GM12878 (cell line): Measurements from ENCODE around the gene PHF3. TPM values are rescaled to one million over a fixed set of nuclear protein-coding genes. Genes with fewer than 3 reads are reported as not detected.
A peak's percentile ranks its signal among the peaks of the same experiment; 100 is the strongest.

Experiments
- ATAC-seq: fragments of 200-7000 bp; cut with Tn5 transposase; 3 replicates; pipeline ENCODE4 v1.9.1; 2020; ENCODE audit warnings: mild to moderate bottlenecking, moderate library complexity
- BruUV-seq: library from RNA; stranded (reverse); fragments of 400-500 nt; replicated peaks from 2 replicates; lab custom pipeline; 2021; lab: Mats Ljungman, UMichigan
- CTCF ChIA-PET: fragments of 300-600 bp; sonication (Branson Sonifier 250); formaldehyde crosslinking; extraction: SDS; loops from one replicate; lab custom pipeline; 2021; ENCODE audit warnings: inconsistent platforms; lab: Yijun Ruan, JAX
- POLR2A ChIA-PET: fragments of 350-600 bp; formaldehyde crosslinking; extraction: SDS; loops from one replicate; lab custom pipeline; 2021; ENCODE audit warnings: inconsistent platforms; lab: Charles Lee
- RAD21 ChIA-PET: fragments of 300-600 bp; sonication (Branson Sonifier 250); formaldehyde crosslinking; loops from one replicate; lab custom pipeline; 2023; ENCODE audit warnings: antibody characterized with exemption; ENCODE audit not compliant: unreplicated experiment; lab: Charles Lee
- SMC1A ChIA-PET: fragments of 300-600 bp; sonication (Branson Sonifier 250); formaldehyde crosslinking; loops from one replicate; lab custom pipeline; 2023; ENCODE audit not compliant: unreplicated experiment, uncharacterized antibody; lab: Charles Lee
- DNase-seq: peaks from one replicate; pipeline ENCODE4 v3.0.0-alpha.2; 2011; ENCODE audit warnings: low read depth, low spot score
- FAIRE-seq: peaks from 3 replicates; lab custom pipeline; 2011; peaks lifted over from hg19 to GRCh38; lab: Jason Lieb, UNC
- H2AFZ ChIP-seq: 2 replicates; pipeline ENCODE4 v1.6.0; 2011; ENCODE audit warnings: low read depth, low read length, control low read depth; ENCODE audit not compliant: control insufficient read depth
- H3K27ac ChIP-seq: 2 replicates; pipeline ENCODE4 v1.5.1; 2011; ENCODE audit warnings: control low read depth; ENCODE audit not compliant: control insufficient read depth, insufficient read depth
- H3K27me3 ChIP-seq, 2 experiments: replicated peaks in 1 of 2; 2 replicates each; pipeline versions ENCODE4 v1.6.0 to v1.6.1; 2011; ENCODE audit warnings: low read length in 1 of 2; ENCODE audit not compliant: control insufficient read depth in 2 of 2, insufficient read depth in 2 of 2
- H3K36me3 ChIP-seq, 2 experiments: 2 replicates each; pipeline ENCODE4 v1.5.1; 2011; ENCODE audit warnings: low read length in 1 of 2; ENCODE audit not compliant: control insufficient read depth in 2 of 2, insufficient read depth in 2 of 2
- H3K4me1 ChIP-seq: 2 replicates; pipeline ENCODE4 v1.6.1; 2011; ENCODE audit warnings: mild to moderate bottlenecking, low read length, moderate library complexity, mixed read lengths; ENCODE audit not compliant: control insufficient read depth, insufficient read depth
- H3K4me2 ChIP-seq: 2 replicates; pipeline ENCODE4 v1.6.0; 2011; ENCODE audit warnings: control low read depth; ENCODE audit not compliant: control insufficient read depth, insufficient read depth
- H3K4me3 ChIP-seq: fragments of 200-600 bp; sonication (generic); 2 replicates; pipeline ENCODE4 v1.5.1; 2016
- H3K79me2 ChIP-seq: 2 replicates; pipeline ENCODE4 v1.6.0; 2011; ENCODE audit warnings: low read length; ENCODE audit not compliant: control insufficient read depth, insufficient read depth
- H3K9ac ChIP-seq: 2 replicates; pipeline ENCODE4 v1.8.0; 2011; ENCODE audit warnings: low read length, control low read depth, mixed read lengths; ENCODE audit not compliant: control insufficient read depth, insufficient read depth
- H3K9me3 ChIP-seq: replicated peaks from 3 replicates; pipeline ENCODE4 v1.5.1; 2011; ENCODE audit warnings: mild to moderate bottlenecking, low read length; ENCODE audit not compliant: control insufficient read depth, insufficient read depth
- H4K20me1 ChIP-seq: 2 replicates; pipeline ENCODE4 v1.6.0; 2011; ENCODE audit not compliant: control insufficient read depth, insufficient read depth
- ATF2 ChIP-seq: IDR thresholded peaks from 2 replicates; pipeline ENCODE4 v1.6.1; 2012; ENCODE audit warnings: low read length, inconsistent platforms
- BCL11A ChIP-seq: IDR thresholded peaks from 2 replicates; pipeline ENCODE4 v1.6.1; 2011; ENCODE audit warnings: low read depth, low read length
- BMI1 ChIP-seq: fragments of 450-650 bp; IDR thresholded peaks from 2 replicates; pipeline ENCODE4 v1.6.1; 2016; ENCODE audit warnings: mild to moderate bottlenecking, moderate library complexity, borderline replicate concordance
- KDM1A ChIP-seq: fragments of 200-600 bp; sonication (generic); IDR thresholded peaks from 2 replicates; pipeline ENCODE4 v1.6.1; 2016; ENCODE audit warnings: borderline replicate concordance
- REST ChIP-seq: IDR thresholded peaks from 2 replicates; pipeline ENCODE4 v1.6.1; 2012; ENCODE audit warnings: mild to moderate bottlenecking, low read depth, low read length
- SMARCA5 ChIP-seq: fragments of 450-650 bp; IDR thresholded peaks from 2 replicates; pipeline ENCODE4 v1.6.1; 2017; ENCODE audit warnings: mild to moderate bottlenecking
- USF2 ChIP-seq: IDR thresholded peaks from 2 replicates; pipeline ENCODE4 v1.6.1; 2011; ENCODE audit warnings: low read depth, low read length, improper control_type of control experiment, borderline replicate concordance
- WGBS: methylation state at CpG from one replicate; pipeline ENCODE4 v1.1.6; 2016; ENCODE audit warnings: low lambda C conversion rate; ENCODE audit not compliant: insufficient replicate concordance, insufficient coverage; ENCODE audit errors: missing lambda C conversion rate; 5-methylcytosine and 5-hydroxymethylcytosine counted together
- in situ Hi-C: fragments of 300-500 bp; cut with MboI; formaldehyde crosslinking; loops from 9 replicates; pipeline ENCODE4 v1.14.3; 2018; ENCODE audit warnings: mixed read lengths
- intact Hi-C: fragments of 100-400 bp; cut with micrococcal nuclease; formaldehyde crosslinking; loops from one replicate; pipeline ENCODE4 v1.14.2; 2022; ENCODE audit not compliant: unreplicated experiment
- polyA plus RNA-seq, 11 experiments: library from polyadenylated mRNA; depleted of rRNA in 4 of 11; unstranded in 6 of 11; stranded (reverse) in 5 of 11; fragments of >200 nt; fragmentation: Nextera tagmentation in 4 of 11; fragmentation: Illumina TruSeq in 1 of 11; extraction: Ambion mirVana in 4 of 11; extraction: Trizol in 1 of 11; gene quantifications; 1 replicate in 1 of 11; 2 replicates in 10 of 11; pipeline versions ENCODE4 v1.2.1 to v1.2.3, GENCODE V29; 2011 to 2016; ENCODE audit warnings: inconsistent platforms in 2 of 11, missing spikeins in 2 of 11, low read depth in 1 of 11
- total RNA-seq, 4 experiments: library from RNA; depleted of rRNA in 3 of 4; stranded (reverse); fragments of >200 nt in 3 of 4; fragmentation: Illumina TruSeq in 1 of 4; extraction: Trizol in 1 of 4; gene quantifications; 2 replicates each; pipeline versions ENCODE4 v1.2.1 to v1.2.3, GENCODE V29; 2013 to 2021

Gene PHF3
- total and polyA plus RNA-seq, 10 of the 15 experiments (the other 5 are each of a cell fraction or from before 2014, with no cell fraction given): 8.3 to 61.5 (median 26.6) TPM

GRCh38 chr6:63643862-63644261, 8.3 kb downstream of the PHF3 start:
- H3K36me3 ChIP-seq: peaks cover 0 to 4% of the 10 kb centered on the region in 2 experiments; a peak in 1 of 4 replicates
- H3K27me3 ChIP-seq: no peaks in the 10 kb centered on the region
- H3K79me2 ChIP-seq: peaks cover 96% of the 10 kb centered on the region
- in situ Hi-C loops (no loop called here), intact Hi-C loops (no loop called here)
- FAIRE-seq (no peak), ATAC-seq (peak; percentile 6; the same call in 1 of the 3 replicates), DNase-seq (no peak)
- peaks cover 3% of the 10 kb centered on the region; the same call in 1 of the 2 replicates for H4K20me1 ChIP-seq
- H3K9ac ChIP-seq: no peak overlapping the region
- H3K4me3 ChIP-seq: no peak overlapping the region
- peaks cover 4% of the 10 kb centered on the region; the same call in 1 of the 2 replicates for H3K4me1 ChIP-seq
- BruUV-seq: no TSS peak
- 0% methylated on average over 1 of the region's 1 CpG for WGBS
- CTCF ChIA-PET: interaction anchor here (0.8 to 1.0 kb wide), 3 partner anchors 13 to 45 kb away, joined by 3 to 4 read pairs (median 3); no protein-coding TSS in a partner anchor
- TF ChIP-seq BMI1: peak; percentile 93
- TF ChIP-seq BCL11A: no peak
- no peak overlapping the region for H3K27ac ChIP-seq
- RAD21 ChIA-PET: no interaction called here
- H3K9me3 ChIP-seq: no peaks in the 10 kb centered on the region
- no peak overlapping the region for H2AFZ ChIP-seq
- SMC1A ChIA-PET: interaction anchor here (1.0 to 2.1 kb wide), 5 partner anchors 8 to 67 kb away, joined by 3 to 6 read pairs (median 5); no protein-coding TSS in a partner anchor
- H3K4me2 ChIP-seq: peak overlapping the region; percentile 38
- POLR2A ChIA-PET: interaction anchor here (0.6 to 2.0 kb wide), 2 partner anchors 9 to 35 kb away, joined by 3 to 5 read pairs; no protein-coding TSS in a partner anchor

- H3K79me2 ChIP-seq: peaks cover 94% of the 10 kb centered on the region
- ATAC-seq (peak; percentile 52), FAIRE-seq (no peak), DNase-seq (no peak)
- ChIA-PET CTCF (interaction anchor here (0.8 to 1.2 kb wide), 4 partner anchors 9 to 45 kb away, joined by 3 to 6 read pairs (median 3); partner anchors contain the start of gene PHF3), POLR2A (interaction anchor here (1.0 kb wide), 1 partner anchor 39 kb away, joined by 3 read pairs; no protein-coding TSS in a partner anchor), RAD21 (interaction anchor here (1.0 to 1.5 kb wide), 3 partner anchors 39 to 292 kb away, joined by 3 to 4 read pairs (median 3); no protein-coding TSS in a partner anchor), SMC1A (interaction anchor here (1.5 to 2.3 kb wide), 6 partner anchors 13 to 70 kb away, joined by 3 to 15 read pairs (median 4); no protein-coding TSS in a partner anchor)
- no peak overlapping the region for H2AFZ ChIP-seq
- H3K9me3 ChIP-seq: no peaks in the 10 kb centered on the region
- peaks cover 0 to 4% of the 10 kb centered on the region in 2 experiments; a peak in 1 of 4 replicates for H3K36me3 ChIP-seq
- intact Hi-C loops: no loop called here
- no peaks in the 10 kb centered on the region for H3K27me3 ChIP-seq
- no TSS peak for BruUV-seq
- no peak overlapping the region for H3K27ac ChIP-seq
- H3K4me3 ChIP-seq: no peak overlapping the region
- H3K4me2 ChIP-seq: 0 out of 2 replicates have a peak overlapping the region, but pooled peaks have one; percentile 12
- in situ Hi-C loops: no loop called here
- TF ChIP-seq SMARCA5: no peak
- no peak for TF ChIP-seq USF2
- no peak for TF ChIP-seq BMI1
- TF ChIP-seq REST: no peak
- TF ChIP-seq KDM1A: no peak
- no peak for TF ChIP-seq ATF2
- 87% methylated on average over 11 of the region's 11 CpGs for WGBS
- H3K9ac ChIP-seq: no peak overlapping the region
- peaks cover 4% of the 10 kb centered on the region; the same call in 1 of the 2 replicates for H3K4me1 ChIP-seq
- H4K20me1 ChIP-seq: peaks cover 3% of the 10 kb centered on the region; the same call in 1 of the 2 replicates
These were observed 9.2 kb downstream of the PHF3 start for GRCh38 chr6:63644668-63645326.
